Prostate gland (tissue), 2 donors: ENCODE measurements around the gene FNDC3B. TPM values are rescaled to one million over a fixed set of nuclear protein-coding genes. Genes with fewer than 3 reads are reported as not detected.

ENCODE experiments used
- DNase-seq: peaks from one replicate; pipeline ENCODE4 v3.0.0-alpha.2; 2019; ENCODE audit warnings: low spot score
- H3K27ac ChIP-seq, 2 donors: fragments of 200-600 bp; sonication (generic); 2 replicates each; pipeline ENCODE4 v1.5.1; 2017 to 2019
- H3K27me3 ChIP-seq: fragments of 200-600 bp; sonication (generic); replicated peaks from 2 replicates; pipeline ENCODE4 v1.5.1; 2019; ENCODE audit not compliant: insufficient read depth
- H3K36me3 ChIP-seq, 2 donors: fragments of 200-600 bp; sonication (generic); 1 replicate in 1 of 2; 2 replicates in 1 of 2; pipeline versions ENCODE4 v1.5.1 to v1.8.1; 2017 to 2019
- H3K4me1 ChIP-seq: fragments of 200-600 bp; sonication (generic); replicated peaks from 2 replicates; pipeline ENCODE4 v1.5.1; 2019
- H3K4me3 ChIP-seq, 2 donors: fragments of 200-600 bp; sonication (generic); 2 replicates each; pipeline ENCODE4 v1.5.1; 2017 to 2019
- H3K9me3 ChIP-seq: fragments of 200-600 bp; sonication (generic); 2 replicates; pipeline ENCODE4 v1.5.1; 2017
- POLR2A ChIP-seq: fragments of 450-650 bp; IDR thresholded peaks from one replicate; pipeline ENCODE4 v1.6.1; 2016; ENCODE audit warnings: antibody characterized with exemption, mild to moderate bottlenecking
- POLR2AphosphoS5 ChIP-seq: sonication (generic); formaldehyde crosslinking; IDR thresholded peaks from one replicate; pipeline ENCODE4 v1.6.1; 2017; ENCODE audit warnings: antibody characterized with exemption
- WGBS: methylation state at CpG from one replicate; pipeline ENCODE4 v1.1.5; 2018; 5-methylcytosine and 5-hydroxymethylcytosine counted together
- intact Hi-C: fragments of 100-400 bp; cut with DNase I; formaldehyde crosslinking; loops from one replicate; pipeline ENCODE4 v1.14.2; 2022
- total RNA-seq, 2 donors: library from RNA; depleted of rRNA; stranded (reverse); fragments of >200 nt; gene quantifications; one replicate each; pipeline ENCODE4 v1.1.0, GENCODE V29; 2016
- TF ChIP-seq, protein P1 (sequence below), 4 experiments: fragments of 200-600 bp in 2 of 4; fragments of 450-650 bp in 2 of 4; sonication (generic) in 2 of 4; IDR thresholded peaks; 1 replicate in 3 of 4; 2 replicates in 1 of 4; pipeline ENCODE4 v1.5.1; 2016 to 2019; ENCODE audit warnings: antibody characterized with exemption in 4 of 4, mild to moderate bottlenecking in 2 of 4, moderate library complexity in 2 of 4

FNDC3B gene
- total RNA-seq, 2 donors from 2014 or later: 35.9 to 62.4 TPM

DNA sequence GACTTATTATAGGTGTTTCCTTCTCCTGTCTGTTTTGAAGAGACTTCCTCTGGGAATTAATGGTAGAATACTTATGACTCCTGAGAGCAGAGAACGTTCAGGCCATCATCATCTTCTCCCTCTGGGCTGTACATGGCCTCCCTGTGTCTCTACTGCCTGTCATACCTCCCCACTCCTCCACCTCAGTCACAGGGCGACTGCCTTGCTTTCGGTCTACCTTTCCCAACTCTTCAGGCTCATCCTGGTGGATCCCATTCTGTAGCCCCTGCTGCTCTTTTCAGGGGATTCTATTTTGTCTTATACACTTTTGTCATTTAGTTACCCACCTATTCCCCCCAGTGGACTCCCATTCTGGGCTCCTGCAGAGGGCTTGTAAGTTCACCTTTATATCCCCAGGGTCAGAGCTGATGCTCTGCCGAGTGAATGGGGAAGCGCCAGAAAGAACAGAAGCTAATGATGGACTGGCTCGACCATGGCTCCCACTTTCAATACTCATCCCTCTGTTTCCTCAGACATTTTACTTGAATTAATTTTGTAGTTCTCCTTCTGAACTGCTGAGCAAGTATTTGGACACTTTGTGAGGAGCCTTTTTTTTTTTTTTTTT lies 28.6 kb downstream of the FNDC3B start:
- no peak for DNase-seq
- Histone ChIP-seq H3K9me3 (no peaks in the 10 kb centered on the region), H3K27me3 (no peaks in the 10 kb centered on the region), H3K27ac (no peak overlapping the region), H3K4me1 (peaks cover 3% of the 10 kb centered on the region), H3K36me3 (no peaks in the 10 kb centered on the region), H3K4me3 (no peak overlapping the region)
- 68% methylated on average over 6 of the region's 6 CpGs for WGBS
- TF ChIP-seq, protein P1, sequence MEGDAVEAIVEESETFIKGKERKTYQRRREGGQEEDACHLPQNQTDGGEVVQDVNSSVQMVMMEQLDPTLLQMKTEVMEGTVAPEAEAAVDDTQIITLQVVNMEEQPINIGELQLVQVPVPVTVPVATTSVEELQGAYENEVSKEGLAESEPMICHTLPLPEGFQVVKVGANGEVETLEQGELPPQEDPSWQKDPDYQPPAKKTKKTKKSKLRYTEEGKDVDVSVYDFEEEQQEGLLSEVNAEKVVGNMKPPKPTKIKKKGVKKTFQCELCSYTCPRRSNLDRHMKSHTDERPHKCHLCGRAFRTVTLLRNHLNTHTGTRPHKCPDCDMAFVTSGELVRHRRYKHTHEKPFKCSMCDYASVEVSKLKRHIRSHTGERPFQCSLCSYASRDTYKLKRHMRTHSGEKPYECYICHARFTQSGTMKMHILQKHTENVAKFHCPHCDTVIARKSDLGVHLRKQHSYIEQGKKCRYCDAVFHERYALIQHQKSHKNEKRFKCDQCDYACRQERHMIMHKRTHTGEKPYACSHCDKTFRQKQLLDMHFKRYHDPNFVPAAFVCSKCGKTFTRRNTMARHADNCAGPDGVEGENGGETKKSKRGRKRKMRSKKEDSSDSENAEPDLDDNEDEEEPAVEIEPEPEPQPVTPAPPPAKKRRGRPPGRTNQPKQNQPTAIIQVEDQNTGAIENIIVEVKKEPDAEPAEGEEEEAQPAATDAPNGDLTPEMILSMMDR (IDR thresholded peaks at IDR 0.05): no peak
- TF ChIP-seq POLR2A: no peak
- intact Hi-C loops: no loop called here

DNA sequence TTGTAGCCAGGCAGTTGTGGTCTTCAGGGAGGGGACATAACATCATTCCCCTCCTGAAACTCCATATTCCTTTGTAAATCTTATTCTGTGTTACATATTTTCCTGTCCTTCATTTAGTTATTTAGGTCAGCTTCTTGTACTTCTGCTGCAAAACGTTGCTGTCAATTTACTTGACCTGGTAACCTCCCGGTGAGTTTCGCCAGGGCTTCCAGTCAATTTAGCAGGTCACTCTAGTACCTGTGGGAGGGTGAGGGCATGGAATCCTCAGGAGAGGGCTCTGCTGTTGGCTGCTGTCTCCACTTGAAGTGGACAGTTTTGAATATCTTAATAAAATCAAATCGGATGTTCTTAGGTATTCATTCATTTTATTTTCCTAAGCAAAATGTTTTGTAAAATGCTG lies 29.6 kb downstream of the FNDC3B start:
- Histone ChIP-seq H3K9me3 (no peaks in the 10 kb centered on the region), H3K27ac (no peak overlapping the region), H3K4me1 (peaks cover 3% of the 10 kb centered on the region), H3K36me3 (no peaks in the 10 kb centered on the region), H3K4me3 (no peak overlapping the region), H3K27me3 (no peaks in the 10 kb centered on the region)
- TF ChIP-seq, protein P1 (IDR thresholded peaks at IDR 0.05): no peak
- TF ChIP-seq POLR2AphosphoS5 (no peak), POLR2A (no peak)
- DNase-seq: no peak
- intact Hi-C loops: no loop called here
- 64% methylated on average over 4 of the region's 4 CpGs for WGBS

DNA sequence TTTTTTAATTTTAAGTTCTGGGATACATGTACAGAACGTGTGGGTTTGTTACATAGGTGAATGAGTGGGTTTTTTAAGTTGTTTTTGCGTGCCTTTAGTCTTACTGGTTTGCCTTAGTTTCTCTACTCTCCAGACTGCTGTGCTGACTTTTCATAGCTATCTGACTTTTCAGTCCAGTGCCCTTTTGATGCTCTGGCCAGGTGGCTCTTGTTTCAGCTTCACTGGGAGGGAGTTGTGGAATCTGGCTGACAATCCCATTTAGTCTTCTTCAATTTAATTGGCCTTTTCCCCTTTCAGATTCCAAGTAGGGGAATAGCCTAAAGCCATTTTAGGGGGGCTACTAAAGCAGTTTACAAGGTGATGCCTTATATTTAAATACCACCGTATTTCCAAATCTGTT lies 30.1 kb downstream of the FNDC3B start:
- Histone ChIP-seq H3K27me3 (no peaks in the 10 kb centered on the region), H3K27ac (no peak overlapping the region), H3K36me3 (no peaks in the 10 kb centered on the region), H3K9me3 (no peaks in the 10 kb centered on the region), H3K4me3 (no peak overlapping the region), H3K4me1 (peaks cover 3% of the 10 kb centered on the region)
- WGBS: 77% methylated on average over 3 of the region's 3 CpGs
- no peak for DNase-seq
- intact Hi-C loops: no loop called here
- TF ChIP-seq POLR2A (no peak), POLR2AphosphoS5 (no peak)
- TF ChIP-seq, protein P1 (IDR thresholded peaks at IDR 0.05): no peak

DNA sequence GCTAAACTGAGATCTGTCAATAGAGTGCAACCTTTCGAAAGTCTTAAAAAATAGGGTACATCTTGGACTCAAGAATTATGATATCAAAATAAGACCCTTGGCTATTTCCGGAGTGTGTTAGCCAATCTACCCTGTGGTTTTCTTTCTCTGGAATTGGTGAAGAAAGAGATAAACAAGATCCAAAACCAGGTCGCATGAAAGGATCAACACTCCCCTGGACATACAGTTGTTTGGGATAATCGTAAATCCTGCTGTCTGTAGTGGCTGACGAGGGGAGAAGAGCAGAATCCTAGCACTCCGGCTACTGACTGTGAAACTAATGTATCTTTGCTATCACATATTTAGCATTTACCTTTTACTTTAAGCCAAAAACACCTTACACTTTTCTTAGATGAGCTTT lies 30.9 kb downstream of the FNDC3B start:
- intact Hi-C loops: no loop called here
- TF ChIP-seq, protein P1 (IDR thresholded peaks at IDR 0.05): no peak
- TF ChIP-seq POLR2A (no peak), POLR2AphosphoS5 (no peak)
- Histone ChIP-seq H3K27ac (no peak overlapping the region), H3K4me1 (peaks cover 3% of the 10 kb centered on the region), H3K27me3 (no peaks in the 10 kb centered on the region), H3K36me3 (no peaks in the 10 kb centered on the region), H3K9me3 (no peaks in the 10 kb centered on the region), H3K4me3 (no peak overlapping the region)
- no peak for DNase-seq
- WGBS: 67% methylated on average over 6 of the region's 6 CpGs

DNA sequence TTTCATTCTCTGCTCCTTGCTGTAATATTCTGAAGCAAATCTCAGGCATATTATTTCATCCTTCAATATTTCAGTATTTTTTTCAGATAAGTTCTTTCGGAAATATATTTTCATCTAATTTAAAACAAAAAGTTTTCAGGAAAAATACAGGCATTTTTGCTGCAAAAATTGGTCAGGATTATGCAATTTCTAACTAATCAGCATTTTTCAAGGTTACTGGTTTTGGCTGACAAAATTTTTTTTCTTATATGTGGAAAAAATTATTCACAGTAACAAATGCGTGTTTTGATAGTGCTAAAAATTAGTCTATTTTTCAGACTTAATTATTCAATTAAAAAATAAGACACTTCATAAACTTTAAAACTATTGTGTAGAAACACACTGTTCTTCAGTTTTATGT lies 31.4 kb downstream of the FNDC3B start:
- 86% methylated on average over 2 of the region's 2 CpGs for WGBS
- TF ChIP-seq, protein P1 (IDR thresholded peaks at IDR 0.05): no peak
- TF ChIP-seq POLR2AphosphoS5 (no peak), POLR2A (no peak)
- Histone ChIP-seq H3K27ac (no peak overlapping the region), H3K27me3 (no peaks in the 10 kb centered on the region), H3K4me1 (peaks cover 3% of the 10 kb centered on the region), H3K4me3 (no peak overlapping the region), H3K36me3 (no peaks in the 10 kb centered on the region), H3K9me3 (no peaks in the 10 kb centered on the region)
- intact Hi-C loops: no loop called here
- no peak for DNase-seq
